MM.1S (cell line): ENCODE results near the gene ITGA11.

ENCODE experiments used
- EZH2 ChIP-seq: fragments of 300-600 bp; sonication (generic); optimal IDR thresholded peaks from 2 replicates; pipeline ENCODE3; 2017; ENCODE audit warnings: low read depth, mild to moderate bottlenecking, antibody characterized with exemption, low read length, mixed read lengths
- TF ChIP-seq, protein P1 (sequence below): fragments of 300-600 bp; sonication (generic); IDR thresholded peaks from 2 replicates; pipeline ENCODE4 v1.5.1; 2016; ENCODE audit warnings: antibody characterized with exemption, low read length, mixed read lengths

DNA sequence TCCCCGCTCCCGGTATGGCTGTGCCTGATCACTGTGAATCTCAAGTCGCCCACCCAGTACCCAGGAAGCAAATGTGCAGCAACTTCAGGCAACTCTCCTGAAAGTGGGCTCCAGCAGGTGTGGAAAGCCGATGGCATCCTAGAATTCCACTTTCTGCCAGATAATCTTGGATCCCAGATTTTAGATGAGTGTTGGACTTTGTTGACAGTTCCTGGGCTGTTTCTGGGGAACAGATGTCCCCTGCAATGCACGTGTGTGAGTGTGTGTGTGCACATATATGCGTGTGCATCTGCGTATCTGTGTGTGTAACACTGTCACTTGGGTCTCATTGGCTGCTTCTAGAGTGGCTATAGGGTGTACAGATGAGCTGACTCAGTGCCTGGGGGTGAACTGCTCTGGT lies 95.4 kb downstream of the ITGA11 start:
- TF ChIP-seq, protein P1, sequence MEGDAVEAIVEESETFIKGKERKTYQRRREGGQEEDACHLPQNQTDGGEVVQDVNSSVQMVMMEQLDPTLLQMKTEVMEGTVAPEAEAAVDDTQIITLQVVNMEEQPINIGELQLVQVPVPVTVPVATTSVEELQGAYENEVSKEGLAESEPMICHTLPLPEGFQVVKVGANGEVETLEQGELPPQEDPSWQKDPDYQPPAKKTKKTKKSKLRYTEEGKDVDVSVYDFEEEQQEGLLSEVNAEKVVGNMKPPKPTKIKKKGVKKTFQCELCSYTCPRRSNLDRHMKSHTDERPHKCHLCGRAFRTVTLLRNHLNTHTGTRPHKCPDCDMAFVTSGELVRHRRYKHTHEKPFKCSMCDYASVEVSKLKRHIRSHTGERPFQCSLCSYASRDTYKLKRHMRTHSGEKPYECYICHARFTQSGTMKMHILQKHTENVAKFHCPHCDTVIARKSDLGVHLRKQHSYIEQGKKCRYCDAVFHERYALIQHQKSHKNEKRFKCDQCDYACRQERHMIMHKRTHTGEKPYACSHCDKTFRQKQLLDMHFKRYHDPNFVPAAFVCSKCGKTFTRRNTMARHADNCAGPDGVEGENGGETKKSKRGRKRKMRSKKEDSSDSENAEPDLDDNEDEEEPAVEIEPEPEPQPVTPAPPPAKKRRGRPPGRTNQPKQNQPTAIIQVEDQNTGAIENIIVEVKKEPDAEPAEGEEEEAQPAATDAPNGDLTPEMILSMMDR: no peak
- no peak for TF ChIP-seq EZH2
